ENCODE measurements around the gene STAT4. TPM values are rescaled to one million over a fixed set of nuclear protein-coding genes. Genes with fewer than 3 reads are reported as not detected.

STAT4 gene
- total and polyA plus RNA-seq, 4 donors, result 0.85 to 7.9 (median 3.2) TPM

GRCh38 chr2:191109888-191110287 lies 40.9 kb downstream of the STAT4 start:
- DNase-seq (ENCODE audit: low spot score), result no peak
- WGBS, result 96% methylated on average over 2 of the region's 2 CpGs
- Histone ChIP-seq H3K9me3 (ENCODE audit: control insufficient read depth in 4 of 4, low read length in 3 of 4) (no peaks in the 10 kb centered on the region), H3K27me3 (ENCODE audit: control insufficient read depth in 4 of 4, insufficient read depth in 4 of 4, low read length in 3 of 4) (no peaks in the 10 kb centered on the region), H3K36me3 (ENCODE audit: control insufficient read depth in 4 of 4, insufficient read depth in 3 of 4, low read depth in 1 of 4, low read length in 3 of 4) (no peaks in the 10 kb centered on the region), H3K4me3 (ENCODE audit: low read depth in 1 of 3, low read length in 3 of 3) (no peak overlapping the region), H3K4me1 (ENCODE audit: control insufficient read depth in 4 of 4, insufficient read depth in 4 of 4, low read length in 3 of 4) (no peaks in the 10 kb centered on the region), H3K9ac (ENCODE audit: low read depth in 1 of 2, low read length in 2 of 2) (no peak overlapping the region), H3K27ac (ENCODE audit: low read depth in 1 of 2, low read length in 2 of 2) (no peak overlapping the region)
- TF ChIP-seq FOXA2 (IDR thresholded peaks at IDR 0.05) (no peak), HNF4A (conservative IDR thresholded peaks at IDR 0.05) (no peak), HNF4G (IDR thresholded peaks at IDR 0.05) (no peak), FOXA1 (IDR thresholded peaks at IDR 0.05) (no peak), TAF1 (conservative IDR thresholded peaks at IDR 0.05) (no peak)
- TF ChIP-seq, protein P1, sequence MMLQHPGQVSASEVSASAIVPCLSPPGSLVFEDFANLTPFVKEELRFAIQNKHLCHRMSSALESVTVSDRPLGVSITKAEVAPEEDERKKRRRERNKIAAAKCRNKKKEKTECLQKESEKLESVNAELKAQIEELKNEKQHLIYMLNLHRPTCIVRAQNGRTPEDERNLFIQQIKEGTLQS (IDR thresholded peaks at IDR 0.05), result no peak
- TF ChIP-seq, protein P2, sequence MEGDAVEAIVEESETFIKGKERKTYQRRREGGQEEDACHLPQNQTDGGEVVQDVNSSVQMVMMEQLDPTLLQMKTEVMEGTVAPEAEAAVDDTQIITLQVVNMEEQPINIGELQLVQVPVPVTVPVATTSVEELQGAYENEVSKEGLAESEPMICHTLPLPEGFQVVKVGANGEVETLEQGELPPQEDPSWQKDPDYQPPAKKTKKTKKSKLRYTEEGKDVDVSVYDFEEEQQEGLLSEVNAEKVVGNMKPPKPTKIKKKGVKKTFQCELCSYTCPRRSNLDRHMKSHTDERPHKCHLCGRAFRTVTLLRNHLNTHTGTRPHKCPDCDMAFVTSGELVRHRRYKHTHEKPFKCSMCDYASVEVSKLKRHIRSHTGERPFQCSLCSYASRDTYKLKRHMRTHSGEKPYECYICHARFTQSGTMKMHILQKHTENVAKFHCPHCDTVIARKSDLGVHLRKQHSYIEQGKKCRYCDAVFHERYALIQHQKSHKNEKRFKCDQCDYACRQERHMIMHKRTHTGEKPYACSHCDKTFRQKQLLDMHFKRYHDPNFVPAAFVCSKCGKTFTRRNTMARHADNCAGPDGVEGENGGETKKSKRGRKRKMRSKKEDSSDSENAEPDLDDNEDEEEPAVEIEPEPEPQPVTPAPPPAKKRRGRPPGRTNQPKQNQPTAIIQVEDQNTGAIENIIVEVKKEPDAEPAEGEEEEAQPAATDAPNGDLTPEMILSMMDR (IDR thresholded peaks at IDR 0.05; ENCODE audit: low read depth, low read length, missing input control), result no peak
- TF ChIP-seq, protein P3, sequence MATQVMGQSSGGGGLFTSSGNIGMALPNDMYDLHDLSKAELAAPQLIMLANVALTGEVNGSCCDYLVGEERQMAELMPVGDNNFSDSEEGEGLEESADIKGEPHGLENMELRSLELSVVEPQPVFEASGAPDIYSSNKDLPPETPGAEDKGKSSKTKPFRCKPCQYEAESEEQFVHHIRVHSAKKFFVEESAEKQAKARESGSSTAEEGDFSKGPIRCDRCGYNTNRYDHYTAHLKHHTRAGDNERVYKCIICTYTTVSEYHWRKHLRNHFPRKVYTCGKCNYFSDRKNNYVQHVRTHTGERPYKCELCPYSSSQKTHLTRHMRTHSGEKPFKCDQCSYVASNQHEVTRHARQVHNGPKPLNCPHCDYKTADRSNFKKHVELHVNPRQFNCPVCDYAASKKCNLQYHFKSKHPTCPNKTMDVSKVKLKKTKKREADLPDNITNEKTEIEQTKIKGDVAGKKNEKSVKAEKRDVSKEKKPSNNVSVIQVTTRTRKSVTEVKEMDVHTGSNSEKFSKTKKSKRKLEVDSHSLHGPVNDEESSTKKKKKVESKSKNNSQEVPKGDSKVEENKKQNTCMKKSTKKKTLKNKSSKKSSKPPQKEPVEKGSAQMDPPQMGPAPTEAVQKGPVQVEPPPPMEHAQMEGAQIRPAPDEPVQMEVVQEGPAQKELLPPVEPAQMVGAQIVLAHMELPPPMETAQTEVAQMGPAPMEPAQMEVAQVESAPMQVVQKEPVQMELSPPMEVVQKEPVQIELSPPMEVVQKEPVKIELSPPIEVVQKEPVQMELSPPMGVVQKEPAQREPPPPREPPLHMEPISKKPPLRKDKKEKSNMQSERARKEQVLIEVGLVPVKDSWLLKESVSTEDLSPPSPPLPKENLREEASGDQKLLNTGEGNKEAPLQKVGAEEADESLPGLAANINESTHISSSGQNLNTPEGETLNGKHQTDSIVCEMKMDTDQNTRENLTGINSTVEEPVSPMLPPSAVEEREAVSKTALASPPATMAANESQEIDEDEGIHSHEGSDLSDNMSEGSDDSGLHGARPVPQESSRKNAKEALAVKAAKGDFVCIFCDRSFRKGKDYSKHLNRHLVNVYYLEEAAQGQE (IDR thresholded peaks at IDR 0.05), result no peak

DNA sequence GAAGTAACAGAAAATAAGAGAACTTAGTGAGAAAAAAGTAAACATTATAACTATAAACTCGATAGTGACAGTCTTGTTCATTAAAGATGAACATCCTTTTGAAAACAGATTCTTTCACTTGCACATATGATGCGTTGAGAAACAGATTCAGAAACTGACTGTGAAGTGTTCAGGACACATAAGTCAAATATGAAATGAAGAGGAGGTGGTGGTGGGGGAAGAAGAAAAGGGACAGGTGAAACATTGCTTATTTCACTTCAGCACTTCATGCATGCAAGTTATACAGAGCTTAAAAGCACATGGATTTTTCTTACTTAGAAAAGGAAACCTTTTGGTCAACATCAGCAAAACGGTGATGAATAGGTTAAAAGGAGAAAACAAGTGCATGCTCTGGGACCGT lies 42.5 kb downstream of the STAT4 start:
- 56% methylated on average over 4 of the region's 4 CpGs for WGBS
- H3K9ac ChIP-seq (ENCODE audit: low read depth in 1 of 2, low read length in 2 of 2), result no peak overlapping the region
- no peaks in the 10 kb centered on the region for H3K27me3 ChIP-seq (ENCODE audit: control insufficient read depth in 4 of 4, insufficient read depth in 4 of 4, low read length in 3 of 4)
- no peaks in the 10 kb centered on the region for H3K36me3 ChIP-seq (ENCODE audit: control insufficient read depth in 4 of 4, insufficient read depth in 3 of 4, low read depth in 1 of 4, low read length in 3 of 4)
- no peak for DNase-seq (ENCODE audit: low spot score)
- no peak overlapping the region for H3K27ac ChIP-seq (ENCODE audit: low read depth in 1 of 2, low read length in 2 of 2)
- H3K4me3 ChIP-seq (ENCODE audit: low read depth in 1 of 3, low read length in 3 of 3), result no peak overlapping the region
- no peak for TF ChIP-seq GABPA (IDR thresholded peaks at IDR 0.05 in 1 of 2, conservative IDR thresholded peaks at IDR 0.05 in 1 of 2)
- TF ChIP-seq FOXA2 (IDR thresholded peaks at IDR 0.05), result no peak
- TF ChIP-seq JUND (IDR thresholded peaks at IDR 0.05), result no peak
- TF ChIP-seq, protein P2 (IDR thresholded peaks at IDR 0.05; ENCODE audit: low read depth, low read length, missing input control), result no peak
- no peak for TF ChIP-seq HNF4G (IDR thresholded peaks at IDR 0.05)
- TF ChIP-seq, protein P3 (IDR thresholded peaks at IDR 0.05), result no peak
- no peak for TF ChIP-seq TAF1 (conservative IDR thresholded peaks at IDR 0.05)
- TF ChIP-seq FOXA1 (IDR thresholded peaks at IDR 0.05), result no peak
- TF ChIP-seq EGR1 (IDR thresholded peaks at IDR 0.05; ENCODE audit: low read depth in 2 of 2), result no peak
- TF ChIP-seq, protein P4, sequence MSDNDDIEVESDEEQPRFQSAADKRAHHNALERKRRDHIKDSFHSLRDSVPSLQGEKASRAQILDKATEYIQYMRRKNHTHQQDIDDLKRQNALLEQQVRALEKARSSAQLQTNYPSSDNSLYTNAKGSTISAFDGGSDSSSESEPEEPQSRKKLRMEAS (IDR thresholded peaks at IDR 0.05), result no peak
- H3K9me3 ChIP-seq (ENCODE audit: control insufficient read depth in 4 of 4, low read length in 3 of 4), result no peaks in the 10 kb centered on the region
- no peaks in the 10 kb centered on the region for H3K4me1 ChIP-seq (ENCODE audit: control insufficient read depth in 4 of 4, insufficient read depth in 4 of 4, low read length in 3 of 4)

Measured in liver (tissue), 9 donors.